GM12878 (cell line): ENCODE measurements around the gene PSMB7. TPM values are rescaled to one million over a fixed set of nuclear protein-coding genes. Genes with fewer than 3 reads are reported as not detected.

ENCODE experiments used
- ATAC-seq: fragments of 200-7000 bp; cut with Tn5 transposase; 3 replicates; pipeline ENCODE4 v1.9.1; 2020; ENCODE audit warnings: mild to moderate bottlenecking, moderate library complexity
- BruUV-seq: library from RNA; stranded (reverse); fragments of 400-500 nt; replicated peaks from 2 replicates; lab custom pipeline; 2021; lab: Mats Ljungman, UMichigan
- CTCF ChIA-PET: fragments of 300-600 bp; sonication (Branson Sonifier 250); formaldehyde crosslinking; extraction: SDS; loops from one replicate; lab custom pipeline; 2021; ENCODE audit warnings: inconsistent platforms; lab: Yijun Ruan, JAX
- POLR2A ChIA-PET: fragments of 350-600 bp; formaldehyde crosslinking; extraction: SDS; loops from one replicate; lab custom pipeline; 2021; ENCODE audit warnings: inconsistent platforms; lab: Charles Lee
- RAD21 ChIA-PET: fragments of 300-600 bp; sonication (Branson Sonifier 250); formaldehyde crosslinking; loops from one replicate; lab custom pipeline; 2023; ENCODE audit warnings: antibody characterized with exemption; ENCODE audit not compliant: unreplicated experiment; lab: Charles Lee
- SMC1A ChIA-PET: fragments of 300-600 bp; sonication (Branson Sonifier 250); formaldehyde crosslinking; loops from one replicate; lab custom pipeline; 2023; ENCODE audit not compliant: unreplicated experiment, uncharacterized antibody; lab: Charles Lee
- DNase-seq: peaks from one replicate; pipeline ENCODE4 v3.0.0-alpha.2; 2011; ENCODE audit warnings: low read depth, low spot score
- FAIRE-seq: peaks from 3 replicates; lab custom pipeline; 2011; peaks lifted over from hg19 to GRCh38; lab: Jason Lieb, UNC
- H2AFZ ChIP-seq: 2 replicates; pipeline ENCODE4 v1.6.0; 2011; ENCODE audit warnings: low read depth, low read length, control low read depth; ENCODE audit not compliant: control insufficient read depth
- H3K27ac ChIP-seq: 2 replicates; pipeline ENCODE4 v1.5.1; 2011; ENCODE audit warnings: control low read depth; ENCODE audit not compliant: control insufficient read depth, insufficient read depth
- H3K27me3 ChIP-seq, 2 experiments: replicated peaks in 1 of 2; 2 replicates each; pipeline versions ENCODE4 v1.6.0 to v1.6.1; 2011; ENCODE audit warnings: low read length in 1 of 2; ENCODE audit not compliant: control insufficient read depth in 2 of 2, insufficient read depth in 2 of 2
- H3K36me3 ChIP-seq, 2 experiments: 2 replicates each; pipeline ENCODE4 v1.5.1; 2011; ENCODE audit warnings: low read length in 1 of 2; ENCODE audit not compliant: control insufficient read depth in 2 of 2, insufficient read depth in 2 of 2
- H3K4me1 ChIP-seq: 2 replicates; pipeline ENCODE4 v1.6.1; 2011; ENCODE audit warnings: mild to moderate bottlenecking, low read length, moderate library complexity, mixed read lengths; ENCODE audit not compliant: control insufficient read depth, insufficient read depth
- H3K4me2 ChIP-seq: 2 replicates; pipeline ENCODE4 v1.6.0; 2011; ENCODE audit warnings: control low read depth; ENCODE audit not compliant: control insufficient read depth, insufficient read depth
- H3K4me3 ChIP-seq: fragments of 200-600 bp; sonication (generic); 2 replicates; pipeline ENCODE4 v1.5.1; 2016
- H3K79me2 ChIP-seq: 2 replicates; pipeline ENCODE4 v1.6.0; 2011; ENCODE audit warnings: low read length; ENCODE audit not compliant: control insufficient read depth, insufficient read depth
- H3K9ac ChIP-seq: 2 replicates; pipeline ENCODE4 v1.8.0; 2011; ENCODE audit warnings: low read length, control low read depth, mixed read lengths; ENCODE audit not compliant: control insufficient read depth, insufficient read depth
- H3K9me3 ChIP-seq: replicated peaks from 3 replicates; pipeline ENCODE4 v1.5.1; 2011; ENCODE audit warnings: mild to moderate bottlenecking, low read length; ENCODE audit not compliant: control insufficient read depth, insufficient read depth
- H4K20me1 ChIP-seq: 2 replicates; pipeline ENCODE4 v1.6.0; 2011; ENCODE audit not compliant: control insufficient read depth, insufficient read depth
- BHLHE40 ChIP-seq, 2 experiments: fragments of 450-650 bp in 1 of 2; IDR thresholded peaks; 2 replicates each; pipeline ENCODE4 v1.6.1; 2011 to 2017; ENCODE audit warnings: low read depth in 2 of 2, borderline replicate concordance in 1 of 2, improper control_type of control experiment in 1 of 2, low read length in 1 of 2, mild to moderate bottlenecking in 1 of 2
- CREB1 ChIP-seq: IDR thresholded peaks from 2 replicates; pipeline ENCODE4 v1.6.1; 2012; ENCODE audit warnings: low read depth, mild to moderate bottlenecking, inconsistent platforms
- CREM ChIP-seq: IDR thresholded peaks from 2 replicates; pipeline ENCODE4 v1.6.1; 2014; ENCODE audit warnings: antibody characterized with exemption, low read depth
- EGR1 ChIP-seq, 2 experiments: IDR thresholded peaks; 1 replicate in 1 of 2; 2 replicates in 1 of 2; pipeline ENCODE4 v1.6.1; 2011 to 2012; ENCODE audit warnings: low read depth in 2 of 2, low read length in 2 of 2, borderline replicate concordance in 1 of 2, mild to moderate bottlenecking in 1 of 2, moderate library complexity in 1 of 2
- NBN ChIP-seq: fragments of 450-650 bp; IDR thresholded peaks from 2 replicates; pipeline ENCODE4 v1.6.1; 2016
- NFIC ChIP-seq: IDR thresholded peaks from 2 replicates; pipeline ENCODE4 v1.6.1; 2012; ENCODE audit warnings: low read depth, mild to moderate bottlenecking, inconsistent platforms, low read length, moderate library complexity
- PML ChIP-seq: IDR thresholded peaks from 2 replicates; pipeline ENCODE4 v1.6.1; 2012; ENCODE audit warnings: low read length, inconsistent platforms
- POLR2A ChIP-seq: IDR thresholded peaks from 2 replicates; pipeline ENCODE4 v1.6.1; 2011; ENCODE audit warnings: low read depth, mild to moderate bottlenecking, low read length
- RCOR1 ChIP-seq: conservative IDR thresholded peaks from 2 replicates; pipeline ENCODE4 v1.6.1; 2012; ENCODE audit warnings: low read depth, low read length, improper control_type of control experiment
- TBL1XR1 ChIP-seq: IDR thresholded peaks from 2 replicates; pipeline ENCODE4 v1.6.1; 2012; ENCODE audit warnings: low read depth, low read length, improper control_type of control experiment
- ZNF217 ChIP-seq: fragments of 450-650 bp; IDR thresholded peaks from 2 replicates; pipeline ENCODE4 v1.6.1; 2017; ENCODE audit warnings: antibody characterized with exemption, mild to moderate bottlenecking
- WGBS: methylation state at CpG from one replicate; pipeline ENCODE4 v1.1.6; 2016; ENCODE audit warnings: low lambda C conversion rate; ENCODE audit not compliant: insufficient replicate concordance, insufficient coverage; ENCODE audit errors: missing lambda C conversion rate; 5-methylcytosine and 5-hydroxymethylcytosine counted together
- in situ Hi-C: fragments of 300-500 bp; cut with MboI; formaldehyde crosslinking; loops from 9 replicates; pipeline ENCODE4 v1.14.3; 2018; ENCODE audit warnings: mixed read lengths
- intact Hi-C: fragments of 100-400 bp; cut with micrococcal nuclease; formaldehyde crosslinking; loops from one replicate; pipeline ENCODE4 v1.14.2; 2022; ENCODE audit not compliant: unreplicated experiment
- polyA plus RNA-seq, 11 experiments: library from polyadenylated mRNA; depleted of rRNA in 4 of 11; unstranded in 6 of 11; stranded (reverse) in 5 of 11; fragments of >200 nt; fragmentation: Nextera tagmentation in 4 of 11; fragmentation: Illumina TruSeq in 1 of 11; extraction: Ambion mirVana in 4 of 11; extraction: Trizol in 1 of 11; gene quantifications; 1 replicate in 1 of 11; 2 replicates in 10 of 11; pipeline versions ENCODE4 v1.2.1 to v1.2.3, GENCODE V29; 2011 to 2016; ENCODE audit warnings: inconsistent platforms in 2 of 11, missing spikeins in 2 of 11, low read depth in 1 of 11
- total RNA-seq, 4 experiments: library from RNA; depleted of rRNA in 3 of 4; stranded (reverse); fragments of >200 nt in 3 of 4; fragmentation: Illumina TruSeq in 1 of 4; extraction: Trizol in 1 of 4; gene quantifications; 2 replicates each; pipeline versions ENCODE4 v1.2.1 to v1.2.3, GENCODE V29; 2013 to 2021
- TF ChIP-seq, protein P1 (sequence below): fragments of 450-650 bp; formaldehyde crosslinking; IDR thresholded peaks from 2 replicates; pipeline ENCODE4 v1.4.0; 2022; ENCODE audit warnings: mild to moderate bottlenecking, moderate library complexity
- TF ChIP-seq, protein P2 (sequence below): fragments of 150-350 bp; IDR thresholded peaks from 2 replicates; pipeline ENCODE4 v1.6.1; 2016; ENCODE audit warnings: low read depth, low read length
- TF ChIP-seq, protein P3 (sequence below), 3 experiments: IDR thresholded peaks in 2 of 3; conservative IDR thresholded peaks in 1 of 3; 2 replicates each; pipeline ENCODE4 v1.5.1; 2011; ENCODE audit warnings: low read depth in 3 of 3, low read length in 3 of 3, mild to moderate bottlenecking in 3 of 3, control low read depth in 2 of 3, moderate library complexity in 2 of 3, inconsistent platforms in 1 of 3, mixed read lengths in 1 of 3; ENCODE audit not compliant: control insufficient read depth in 2 of 3, insufficient read depth in 1 of 3; ENCODE audit errors: extremely low read depth in 1 of 3

Gene PSMB7
- total and polyA plus RNA-seq, 10 of the 15 experiments (the other 5 are each of a cell fraction or from before 2014, with no cell fraction given) = 174 to 564 (median 268) TPM

DNA sequence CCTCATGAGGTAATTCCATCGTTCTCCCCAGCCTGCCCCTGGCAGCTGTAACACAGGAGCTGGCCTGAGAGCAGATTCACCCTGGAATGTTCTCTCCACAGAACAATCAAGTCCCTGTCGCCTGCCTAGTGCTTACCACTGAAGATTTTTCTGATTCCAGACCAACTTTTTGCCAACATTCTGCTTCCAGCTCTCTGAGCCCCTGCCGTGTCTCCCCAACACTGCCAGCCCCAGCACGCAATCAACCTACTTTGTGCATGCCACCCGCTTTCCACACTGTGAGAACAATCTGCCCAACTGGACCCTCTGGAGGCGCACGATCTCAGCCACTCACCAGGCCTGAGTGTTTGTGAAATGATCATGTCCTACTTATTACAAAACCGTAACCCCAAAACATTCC, 62.6 kb downstream of the PSMB7 start:
- H4K20me1 ChIP-seq = 0 out of 2 replicates have a peak, but pooled peaks cover 18% of the 10 kb centered on the region
- no peak overlapping the region for H3K9ac ChIP-seq
- H3K9me3 ChIP-seq = no peaks in the 10 kb centered on the region
- no peaks in the 10 kb centered on the region for H3K27me3 ChIP-seq
- RAD21 ChIA-PET = no interaction called here
- H3K36me3 ChIP-seq = peaks cover 45 to 59% of the 10 kb centered on the region in 2 experiments
- H3K4me2 ChIP-seq = no peak overlapping the region
- H3K27ac ChIP-seq = no peak overlapping the region
- CTCF ChIA-PET = interaction anchor here (1.3 kb wide), 1 partner anchor 226 kb away, joined by 5 read pairs; no protein-coding TSS in a partner anchor
- FAIRE-seq (no peak), DNase-seq (no peak), ATAC-seq (no peak)
- intact Hi-C loops (loop anchor here (10.0 kb wide), 2 partner anchors 228 to 388 kb away; no protein-coding TSS in a partner anchor), in situ Hi-C loops (no loop called here)
- H3K79me2 ChIP-seq = peaks cover 3% of the 10 kb centered on the region
- SMC1A ChIA-PET = no interaction called here
- WGBS = 73% methylated on average over 8 of the region's 8 CpGs
- POLR2A ChIA-PET = no interaction called here
- TF ChIP-seq CREB1 (no peak), TBL1XR1 (no peak), ZNF217 (no peak), POLR2A (peak; percentile 38), RCOR1 (no peak), CREM (no peak), NBN (no peak), PML (peak; percentile 47; the same call in 1 of the 2 replicates), EGR1 (IDR thresholded peaks at IDR 0.05; ENCODE audit: borderline replicate concordance in 1 of 2, low read depth in 2 of 2, low read length in 2 of 2) (no peak), NFIC (no peak), BHLHE40 (IDR thresholded peaks at IDR 0.05; ENCODE audit: borderline replicate concordance in 1 of 2, low read depth in 2 of 2, low read length in 1 of 2) (no peak)
- TF ChIP-seq, protein P1, sequence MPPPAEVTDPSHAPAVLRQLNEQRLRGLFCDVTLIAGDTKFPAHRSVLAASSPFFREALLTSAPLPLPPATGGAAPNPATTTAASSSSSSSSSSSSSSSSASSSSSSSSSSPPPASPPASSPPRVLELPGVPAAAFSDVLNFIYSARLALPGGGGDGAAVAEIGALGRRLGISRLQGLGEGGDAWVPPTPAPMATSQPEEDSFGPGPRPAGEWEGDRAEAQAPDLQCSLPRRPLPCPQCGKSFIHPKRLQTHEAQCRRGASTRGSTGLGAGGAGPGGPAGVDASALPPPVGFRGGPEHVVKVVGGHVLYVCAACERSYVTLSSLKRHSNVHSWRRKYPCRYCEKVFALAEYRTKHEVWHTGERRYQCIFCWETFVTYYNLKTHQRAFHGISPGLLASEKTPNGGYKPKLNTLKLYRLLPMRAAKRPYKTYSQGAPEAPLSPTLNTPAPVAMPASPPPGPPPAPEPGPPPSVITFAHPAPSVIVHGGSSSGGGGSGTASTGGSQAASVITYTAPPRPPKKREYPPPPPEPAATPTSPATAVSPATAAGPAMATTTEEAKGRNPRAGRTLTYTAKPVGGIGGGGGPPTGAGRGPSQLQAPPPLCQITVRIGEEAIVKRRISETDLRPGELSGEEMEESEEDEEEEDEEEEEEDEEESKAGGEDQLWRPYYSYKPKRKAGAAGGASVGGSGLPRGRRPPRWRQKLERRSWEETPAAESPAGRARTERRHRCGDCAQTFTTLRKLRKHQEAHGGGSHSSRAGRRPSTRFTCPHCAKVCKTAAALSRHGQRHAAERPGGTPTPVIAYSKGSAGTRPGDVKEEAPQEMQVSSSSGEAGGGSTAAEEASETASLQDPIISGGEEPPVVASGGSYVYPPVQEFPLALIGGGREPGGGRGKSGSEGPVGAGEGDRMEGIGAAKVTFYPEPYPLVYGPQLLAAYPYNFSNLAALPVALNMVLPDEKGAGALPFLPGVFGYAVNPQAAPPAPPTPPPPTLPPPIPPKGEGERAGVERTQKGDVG (CRISPR knock-in tag) = no peak
- TF ChIP-seq, protein P2, sequence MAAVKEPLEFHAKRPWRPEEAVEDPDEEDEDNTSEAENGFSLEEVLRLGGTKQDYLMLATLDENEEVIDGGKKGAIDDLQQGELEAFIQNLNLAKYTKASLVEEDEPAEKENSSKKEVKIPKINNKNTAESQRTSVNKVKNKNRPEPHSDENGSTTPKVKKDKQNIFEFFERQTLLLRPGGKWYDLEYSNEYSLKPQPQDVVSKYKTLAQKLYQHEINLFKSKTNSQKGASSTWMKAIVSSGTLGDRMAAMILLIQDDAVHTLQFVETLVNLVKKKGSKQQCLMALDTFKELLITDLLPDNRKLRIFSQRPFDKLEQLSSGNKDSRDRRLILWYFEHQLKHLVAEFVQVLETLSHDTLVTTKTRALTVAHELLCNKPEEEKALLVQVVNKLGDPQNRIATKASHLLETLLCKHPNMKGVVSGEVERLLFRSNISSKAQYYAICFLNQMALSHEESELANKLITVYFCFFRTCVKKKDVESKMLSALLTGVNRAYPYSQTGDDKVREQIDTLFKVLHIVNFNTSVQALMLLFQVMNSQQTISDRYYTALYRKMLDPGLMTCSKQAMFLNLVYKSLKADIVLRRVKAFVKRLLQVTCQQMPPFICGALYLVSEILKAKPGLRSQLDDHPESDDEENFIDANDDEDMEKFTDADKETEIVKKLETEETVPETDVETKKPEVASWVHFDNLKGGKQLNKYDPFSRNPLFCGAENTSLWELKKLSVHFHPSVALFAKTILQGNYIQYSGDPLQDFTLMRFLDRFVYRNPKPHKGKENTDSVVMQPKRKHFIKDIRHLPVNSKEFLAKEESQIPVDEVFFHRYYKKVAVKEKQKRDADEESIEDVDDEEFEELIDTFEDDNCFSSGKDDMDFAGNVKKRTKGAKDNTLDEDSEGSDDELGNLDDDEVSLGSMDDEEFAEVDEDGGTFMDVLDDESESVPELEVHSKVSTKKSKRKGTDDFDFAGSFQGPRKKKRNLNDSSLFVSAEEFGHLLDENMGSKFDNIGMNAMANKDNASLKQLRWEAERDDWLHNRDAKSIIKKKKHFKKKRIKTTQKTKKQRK = no peak
- TF ChIP-seq, protein P3, sequence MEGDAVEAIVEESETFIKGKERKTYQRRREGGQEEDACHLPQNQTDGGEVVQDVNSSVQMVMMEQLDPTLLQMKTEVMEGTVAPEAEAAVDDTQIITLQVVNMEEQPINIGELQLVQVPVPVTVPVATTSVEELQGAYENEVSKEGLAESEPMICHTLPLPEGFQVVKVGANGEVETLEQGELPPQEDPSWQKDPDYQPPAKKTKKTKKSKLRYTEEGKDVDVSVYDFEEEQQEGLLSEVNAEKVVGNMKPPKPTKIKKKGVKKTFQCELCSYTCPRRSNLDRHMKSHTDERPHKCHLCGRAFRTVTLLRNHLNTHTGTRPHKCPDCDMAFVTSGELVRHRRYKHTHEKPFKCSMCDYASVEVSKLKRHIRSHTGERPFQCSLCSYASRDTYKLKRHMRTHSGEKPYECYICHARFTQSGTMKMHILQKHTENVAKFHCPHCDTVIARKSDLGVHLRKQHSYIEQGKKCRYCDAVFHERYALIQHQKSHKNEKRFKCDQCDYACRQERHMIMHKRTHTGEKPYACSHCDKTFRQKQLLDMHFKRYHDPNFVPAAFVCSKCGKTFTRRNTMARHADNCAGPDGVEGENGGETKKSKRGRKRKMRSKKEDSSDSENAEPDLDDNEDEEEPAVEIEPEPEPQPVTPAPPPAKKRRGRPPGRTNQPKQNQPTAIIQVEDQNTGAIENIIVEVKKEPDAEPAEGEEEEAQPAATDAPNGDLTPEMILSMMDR (IDR thresholded peaks at IDR 0.05 in 2 of 3, conservative IDR thresholded peaks at IDR 0.05 in 1 of 3; ENCODE audit: control insufficient read depth in 2 of 3, extremely low read depth in 1 of 3, insufficient read depth in 1 of 3, low read depth in 3 of 3, low read length in 3 of 3) = no peak
- no peaks in the 10 kb centered on the region for H3K4me1 ChIP-seq
- no peak overlapping the region for H3K4me3 ChIP-seq
- H2AFZ ChIP-seq = no peak overlapping the region
- no TSS peak for BruUV-seq
